HG02943 (cell line): Measurements from ENCODE around the gene LITAF.
"Not testable (repeated sequence)": the region's sequence is repeated elsewhere in the genome, so short reads cannot be mapped to it uniquely, and the experiment has no call there.

Experiments
- ATAC-seq: cut with Tn5 transposase; IDR thresholded peaks from one replicate; pipeline ENCODE4 v1.9.1; 2021; ENCODE audit warnings: mild to moderate bottlenecking, low read depth, moderate library complexity; ENCODE audit not compliant: unreplicated experiment

LITAF gene

DNA sequence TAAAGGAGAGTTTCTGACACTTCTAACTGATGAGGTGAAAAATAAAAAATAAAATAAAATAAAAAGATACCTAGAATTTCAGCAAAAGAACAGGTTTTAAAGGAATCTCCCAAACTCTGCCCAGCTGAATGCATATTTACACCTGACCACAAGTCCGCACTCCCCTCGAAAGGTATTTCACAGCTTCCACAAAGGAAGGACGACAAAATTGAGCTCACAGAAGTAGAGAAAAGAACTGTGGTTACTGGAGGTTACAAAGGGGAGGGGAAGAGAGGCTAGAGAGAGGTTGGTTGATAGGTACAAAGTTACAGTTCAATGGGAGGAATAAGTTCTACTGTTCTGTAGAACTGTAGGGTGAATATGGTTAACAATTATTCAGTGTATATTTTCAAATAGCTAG, 5.0 kb downstream of the LITAF start:
- ATAC-seq: no peak

DNA sequence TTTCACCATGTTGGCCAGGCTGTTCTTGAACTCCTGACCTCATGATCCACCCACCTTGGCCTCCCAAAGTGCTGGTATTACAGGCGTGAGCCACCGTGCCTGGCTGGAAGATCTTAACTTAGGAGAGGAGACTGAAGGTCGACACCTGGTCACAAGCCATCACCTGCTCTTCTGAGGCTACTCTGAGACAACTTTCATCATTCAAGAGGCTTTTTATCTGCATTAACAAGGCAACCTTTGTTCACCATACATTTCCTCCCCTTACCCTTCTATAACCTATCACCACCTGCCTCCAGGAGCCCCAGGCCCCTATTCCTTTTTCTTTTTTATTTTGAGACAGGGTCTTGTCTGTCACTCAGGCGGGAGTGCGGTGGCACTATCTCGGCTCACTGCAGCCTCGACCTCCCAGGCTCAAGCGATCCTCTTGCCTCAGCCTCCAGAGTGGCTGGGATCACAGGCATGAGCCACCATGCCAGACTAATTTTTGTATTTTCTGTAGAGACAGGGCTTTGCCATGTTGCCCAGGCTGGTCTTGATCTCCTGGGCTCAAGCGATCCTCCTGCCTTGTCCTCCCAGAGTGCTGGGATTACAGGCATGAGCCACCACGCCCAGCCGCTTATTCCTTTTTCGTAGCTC, 6.2 kb downstream of the LITAF start:
- ATAC-seq: no peak

DNA sequence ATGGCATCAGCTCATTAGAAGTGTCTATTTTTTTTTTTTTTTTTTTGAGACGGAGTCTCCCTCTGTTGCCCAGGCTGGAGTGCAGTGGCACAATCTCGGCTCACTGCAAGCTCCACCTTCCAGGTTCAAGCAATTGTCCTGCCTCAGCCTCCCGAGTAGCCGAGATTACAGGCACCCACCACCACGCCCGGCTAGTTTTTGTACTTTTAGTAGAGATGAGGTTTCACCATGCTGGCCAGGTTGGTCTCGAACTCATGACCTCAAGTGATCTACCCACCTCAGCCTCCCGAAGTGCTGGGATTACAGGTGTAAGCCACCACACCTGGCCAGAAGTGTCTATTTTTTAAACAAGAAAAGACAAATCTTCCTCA, 9.4 kb downstream of the LITAF start:
- not testable (repeated sequence) for ATAC-seq

DNA sequence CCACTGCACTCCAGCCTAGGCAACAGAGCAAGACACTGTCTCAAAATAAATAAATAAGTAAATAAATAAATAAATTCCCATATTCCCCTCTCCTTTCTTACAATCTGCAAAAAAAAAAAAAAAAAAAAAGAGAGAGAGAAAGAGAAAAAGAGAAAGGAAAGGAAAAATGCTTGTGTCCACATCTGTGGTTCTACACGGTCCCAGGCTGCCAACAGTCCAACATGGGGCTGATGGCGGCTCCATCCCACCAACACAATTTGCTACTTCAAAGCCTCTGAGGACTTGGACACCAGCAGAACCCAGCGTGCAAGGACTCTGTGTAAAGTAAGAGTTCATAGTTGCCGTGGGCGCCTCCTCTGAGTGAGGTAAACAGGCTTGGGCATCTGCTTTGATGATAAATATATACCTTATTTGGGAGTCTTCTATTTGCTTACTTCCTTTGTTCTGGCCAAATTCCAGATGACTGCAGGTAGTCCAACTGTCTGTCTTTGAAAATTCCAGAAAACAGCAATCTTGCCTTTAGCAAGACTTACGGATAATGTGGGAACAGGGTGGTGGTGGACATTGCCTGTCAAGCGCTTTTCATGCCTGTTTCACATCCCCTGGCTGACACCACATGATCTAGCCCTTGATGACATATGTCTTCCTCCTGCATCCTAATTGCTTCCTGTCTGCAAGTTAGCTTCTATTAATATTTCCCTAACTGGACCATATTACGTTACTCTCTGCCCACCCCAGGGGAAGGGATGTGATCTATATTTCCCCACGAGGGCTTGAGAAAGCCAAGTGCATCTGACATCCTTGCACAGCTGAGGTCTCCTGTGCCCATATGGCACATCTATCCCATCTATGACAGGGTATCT, 10.1 kb downstream of the LITAF start:
- peak; percentile 75 for ATAC-seq

DNA sequence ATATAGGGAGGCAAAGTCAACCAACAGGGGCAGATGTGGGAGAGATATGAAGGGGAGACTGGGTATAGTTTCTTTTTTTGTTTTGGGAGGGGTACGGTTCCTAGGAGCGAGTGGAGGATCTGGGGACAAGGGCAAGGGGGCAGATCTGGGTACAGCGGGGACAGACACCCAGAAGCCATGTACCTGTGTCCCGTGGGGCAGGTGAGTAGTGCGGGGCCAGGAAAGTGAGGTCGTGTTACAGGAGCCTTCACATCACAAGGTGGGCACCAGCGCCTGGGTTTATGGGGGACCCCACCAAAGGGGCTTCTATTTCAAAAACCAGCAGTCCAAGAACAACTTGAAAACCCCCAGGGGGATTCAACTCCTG, 11.5 kb downstream of the LITAF start:
- ATAC-seq: no peak

DNA sequence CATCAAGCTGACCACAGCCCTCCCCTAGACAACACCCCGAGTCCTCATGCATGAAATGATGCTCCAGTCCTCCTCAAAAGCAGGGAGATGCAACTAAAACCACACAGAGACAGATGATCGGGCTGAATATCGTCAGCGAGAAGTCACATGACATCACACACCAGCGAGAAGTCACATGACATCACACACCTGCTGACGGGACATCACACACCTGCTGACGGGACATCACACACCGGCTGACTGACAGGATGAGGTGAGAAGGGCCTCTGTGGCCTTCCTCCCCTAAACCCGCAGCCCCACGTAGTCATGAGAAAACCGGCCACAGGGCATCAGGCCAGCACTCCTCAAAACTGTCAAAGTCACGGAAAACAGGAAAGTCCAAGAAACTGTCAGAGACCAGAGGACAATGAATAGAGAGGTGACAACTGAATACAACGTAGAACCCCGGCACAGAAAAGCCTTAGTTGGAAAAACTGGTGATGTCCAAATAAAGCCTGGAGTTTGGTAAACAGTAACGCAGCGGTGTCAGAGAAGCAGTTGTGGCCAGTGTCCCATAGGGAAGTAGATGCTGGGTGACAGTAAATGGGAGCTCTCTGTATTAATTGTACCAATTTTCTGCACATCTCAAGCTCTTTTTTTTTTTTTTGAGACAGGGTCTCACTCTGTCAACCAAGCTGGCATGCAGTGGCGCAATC, 14.3 kb downstream of the LITAF start:
- ATAC-seq: no peak

DNA sequence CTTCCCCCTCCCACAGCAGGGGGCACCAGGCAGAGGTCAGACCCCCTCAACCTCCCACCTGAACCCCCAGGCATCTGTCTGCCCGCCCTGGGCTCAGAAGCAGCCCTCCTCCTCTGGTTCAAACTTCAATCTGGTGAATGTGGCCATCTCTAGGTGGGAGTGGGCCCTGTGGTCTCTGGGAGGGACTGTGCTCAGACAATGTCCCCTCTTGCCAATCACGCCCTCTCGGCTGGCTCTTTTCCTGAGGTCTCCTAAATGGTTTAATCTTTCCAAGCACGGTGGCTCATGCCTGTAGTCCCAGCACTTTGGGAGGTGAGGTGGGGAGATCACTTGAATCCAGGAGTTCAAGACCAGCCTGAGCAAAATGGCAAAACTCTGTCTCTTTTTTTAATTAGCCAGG, 15.2 kb downstream of the LITAF start:
- ATAC-seq: no peak

DNA sequence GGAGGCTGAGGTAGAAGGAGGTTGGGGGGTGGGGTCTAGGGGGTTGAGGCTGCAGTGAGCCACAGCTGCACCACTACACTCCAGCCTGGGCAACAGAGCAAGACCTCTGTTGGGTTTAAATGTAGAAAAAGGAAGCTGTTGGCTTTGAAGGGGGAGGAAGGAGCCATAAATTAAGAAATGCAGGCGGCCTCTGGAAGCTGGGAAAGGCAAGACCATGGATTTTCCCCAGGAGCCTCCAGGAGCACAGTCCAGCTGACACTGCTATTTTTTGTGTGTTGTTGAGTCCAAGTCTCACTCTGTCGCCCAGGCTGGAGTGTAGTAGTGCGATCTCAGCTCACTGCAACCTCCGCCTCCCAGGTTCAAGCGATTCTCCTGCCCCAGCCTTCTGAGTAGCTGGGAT, 15.9 kb downstream of the LITAF start:
- ATAC-seq: no peak

DNA sequence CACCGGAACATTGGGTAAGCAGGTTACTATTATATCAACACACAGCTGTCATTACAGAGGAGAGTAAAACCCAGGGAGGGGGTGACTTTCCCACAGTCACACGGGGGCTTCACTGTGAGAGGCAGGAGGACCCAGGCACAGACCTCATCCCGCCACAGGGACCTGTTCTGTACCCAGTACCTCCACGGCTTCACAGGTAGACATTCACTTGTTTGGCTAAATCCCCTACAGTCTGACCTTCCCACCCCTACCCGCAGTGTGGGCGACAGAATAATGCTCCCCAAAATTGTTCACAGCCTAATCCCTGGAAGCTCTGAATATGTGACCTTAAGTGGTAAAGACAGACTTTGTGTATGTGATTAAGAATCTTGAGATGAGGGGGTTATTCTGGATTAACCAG, 16.5 kb downstream of the LITAF start:
- ATAC-seq: no peak

DNA sequence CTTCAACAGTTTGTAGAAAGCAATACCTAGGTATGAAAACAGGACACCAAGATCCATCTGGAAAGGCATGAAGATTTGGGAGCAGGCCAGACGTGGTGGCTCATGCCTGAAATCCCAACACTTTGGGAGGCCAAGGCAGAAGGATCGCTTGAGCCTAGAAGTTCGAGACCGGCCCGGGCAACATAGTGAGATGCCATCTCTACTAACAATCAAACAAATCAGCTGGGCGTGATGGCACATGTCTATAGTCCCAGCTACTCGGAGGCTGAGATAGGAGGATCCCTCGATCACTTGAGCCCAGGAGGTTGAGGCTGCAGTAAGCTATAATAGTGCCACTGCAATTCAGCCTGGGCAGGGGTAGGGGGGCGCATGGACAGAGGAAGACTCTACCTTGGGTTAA, 20.3 kb downstream of the LITAF start:
- ATAC-seq: no peak

DNA sequence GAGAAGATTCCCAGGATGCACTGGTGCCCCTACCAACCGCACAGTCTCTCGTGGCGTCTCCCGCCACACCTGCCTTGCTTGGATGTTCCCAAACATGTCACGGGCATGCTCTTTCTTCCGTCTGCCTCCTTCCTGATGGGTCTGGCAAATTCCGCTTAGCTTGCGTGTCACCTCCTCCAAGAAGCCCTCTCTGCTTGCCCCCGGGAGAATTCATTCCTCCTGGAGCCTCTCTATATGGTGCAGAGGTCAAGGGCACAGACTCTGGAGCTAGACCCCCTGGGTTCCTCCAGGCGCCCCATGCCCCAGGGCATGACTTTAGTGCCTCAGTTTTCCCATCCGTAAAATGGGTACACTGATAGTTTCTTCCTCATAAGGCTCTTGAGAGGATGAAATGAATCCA, 21.1 kb downstream of the LITAF start:
- ATAC-seq: no peak

DNA sequence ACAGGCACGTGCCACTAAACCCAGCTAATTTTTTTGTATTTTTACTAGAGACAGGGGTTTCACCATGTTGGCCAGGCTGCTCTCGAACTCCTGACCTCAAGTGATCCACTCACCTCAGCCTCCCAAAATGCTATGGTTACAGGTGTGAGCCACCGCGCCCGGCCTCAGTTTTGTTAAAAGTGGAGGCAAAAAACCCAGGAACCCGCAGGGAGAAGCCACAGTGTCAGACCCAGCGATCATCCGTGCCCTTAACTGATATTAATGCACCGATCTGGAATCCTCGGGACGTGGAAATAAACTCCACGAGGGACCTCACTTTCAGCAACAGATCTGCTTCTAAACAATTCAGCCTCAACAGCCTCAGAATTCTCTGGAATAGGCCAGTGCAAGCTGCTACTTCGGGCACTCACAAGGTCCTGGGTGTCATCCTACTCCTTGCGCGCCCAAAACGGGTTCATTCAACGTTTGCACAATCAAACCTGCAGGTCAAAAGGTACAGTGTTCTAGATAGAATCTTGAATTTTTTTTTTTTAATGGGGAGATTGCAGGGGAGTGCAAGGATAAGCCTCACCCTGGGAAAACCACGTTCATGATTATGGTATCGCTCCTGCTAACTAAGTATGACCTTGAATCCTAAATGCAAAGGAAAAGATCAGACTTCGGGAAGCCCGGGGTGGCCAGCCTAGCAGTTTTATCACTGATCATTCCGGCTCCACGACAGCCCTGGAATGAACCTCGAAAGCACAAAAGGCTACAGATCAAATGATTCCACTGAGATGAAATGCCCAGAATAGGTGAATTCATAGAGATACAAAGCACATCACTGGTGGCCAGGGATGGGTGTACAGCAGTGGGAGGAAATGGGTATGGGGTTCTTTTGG, 22.4 kb downstream of the LITAF start:
- ATAC-seq: no peak

DNA sequence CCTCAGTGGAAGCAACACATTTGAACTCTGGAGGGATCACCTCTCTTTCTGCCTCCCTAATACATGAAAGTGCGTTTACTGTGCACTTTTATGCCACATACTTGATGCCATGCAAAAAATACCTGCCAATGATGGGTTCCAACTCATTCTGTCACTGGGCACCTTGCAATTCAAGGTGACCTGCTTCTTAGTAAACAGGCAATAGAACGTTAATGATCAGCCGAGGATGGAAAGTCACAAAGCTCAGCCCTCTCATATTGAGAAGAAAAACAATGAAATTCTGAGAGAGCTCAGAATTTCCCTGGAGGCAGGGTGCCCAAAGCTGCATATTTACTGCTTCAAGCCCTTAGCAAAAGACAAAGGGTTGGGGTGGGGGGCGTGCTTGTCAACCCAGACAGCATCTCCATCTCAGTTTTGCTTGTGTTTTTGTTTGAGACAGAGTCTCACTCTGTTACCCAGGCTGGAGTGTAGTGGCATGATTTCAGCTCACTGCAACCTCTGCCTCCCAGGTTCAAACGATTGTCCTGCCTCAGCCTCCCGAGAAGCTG, 23.2 kb downstream of the LITAF start:
- no peak for ATAC-seq

DNA sequence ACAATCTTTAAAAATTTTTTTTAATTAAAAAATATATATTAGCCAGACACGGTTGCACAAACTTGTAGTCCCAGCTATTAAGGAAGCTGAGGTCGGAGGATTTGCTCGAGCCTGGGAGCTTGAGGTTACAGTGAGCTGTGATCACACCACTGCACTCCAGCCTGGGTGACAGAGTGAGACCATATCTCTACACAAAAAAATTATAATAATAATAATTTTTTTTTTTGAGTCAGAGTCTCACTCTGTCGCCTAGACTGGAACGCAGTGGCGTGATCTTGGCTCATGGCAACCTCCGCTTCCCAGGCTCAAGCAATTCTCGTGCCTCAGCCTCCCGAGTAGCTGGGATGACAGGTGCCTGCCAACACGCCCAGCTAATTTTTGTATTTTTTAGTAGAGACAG, 23.8 kb downstream of the LITAF start:
- no peak for ATAC-seq

DNA sequence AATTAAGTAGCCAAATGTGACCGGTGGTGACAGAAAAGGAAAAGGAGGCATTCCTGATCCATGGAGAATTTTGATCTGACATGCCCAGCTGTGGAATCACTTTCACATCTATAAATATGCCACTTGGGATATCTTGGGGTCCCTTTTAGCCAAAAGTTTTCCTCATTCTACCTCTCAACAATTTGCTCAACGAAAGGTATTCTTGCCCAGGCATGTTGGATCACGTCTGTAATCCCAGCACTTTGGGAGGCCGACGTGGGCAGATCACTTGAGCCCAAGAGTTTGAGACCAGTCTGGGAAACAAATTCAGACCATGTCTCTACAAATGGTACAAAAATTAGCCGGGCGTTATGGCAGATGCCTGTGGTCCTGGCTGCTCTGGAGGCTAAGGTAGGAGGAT, 24.3 kb downstream of the LITAF start:
- ATAC-seq: no peak

DNA sequence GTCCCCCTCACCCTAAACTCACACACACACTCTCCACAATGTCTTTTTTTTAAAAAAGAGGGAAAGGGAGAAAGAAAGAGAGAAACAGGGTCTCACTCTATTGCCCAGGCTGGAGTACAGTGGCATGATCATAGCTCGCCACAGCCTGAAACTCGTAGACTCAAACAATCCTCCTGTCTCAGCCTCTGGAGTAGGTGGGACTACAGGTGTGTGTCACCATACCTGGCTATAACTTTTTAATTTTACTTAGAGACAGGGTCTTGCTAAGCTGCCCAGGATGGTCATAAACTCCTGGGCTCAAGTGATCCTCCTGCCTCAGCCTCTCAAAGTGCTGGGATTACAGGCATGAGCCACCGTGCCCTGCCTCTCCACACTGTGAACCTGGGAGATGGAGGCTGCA, 24.9 kb downstream of the LITAF start:
- ATAC-seq: no peak

DNA sequence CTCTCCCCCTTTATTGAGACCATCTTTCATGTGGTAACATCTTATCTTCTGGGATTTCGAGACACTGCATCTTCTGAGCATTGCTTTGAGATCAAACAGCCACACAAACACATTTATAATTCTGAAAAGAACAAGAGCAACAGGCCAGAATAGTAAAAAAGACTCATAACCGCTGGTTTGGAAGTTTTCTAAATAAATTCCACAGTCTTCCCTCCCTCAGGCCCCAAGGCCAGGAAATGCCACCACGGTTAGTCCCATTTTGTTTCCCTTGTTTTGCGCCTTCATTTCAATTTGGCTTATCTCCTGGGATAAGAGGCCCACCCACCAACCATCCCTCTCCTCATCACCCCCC, 25.3 kb downstream of the LITAF start:
- ATAC-seq: no peak

DNA sequence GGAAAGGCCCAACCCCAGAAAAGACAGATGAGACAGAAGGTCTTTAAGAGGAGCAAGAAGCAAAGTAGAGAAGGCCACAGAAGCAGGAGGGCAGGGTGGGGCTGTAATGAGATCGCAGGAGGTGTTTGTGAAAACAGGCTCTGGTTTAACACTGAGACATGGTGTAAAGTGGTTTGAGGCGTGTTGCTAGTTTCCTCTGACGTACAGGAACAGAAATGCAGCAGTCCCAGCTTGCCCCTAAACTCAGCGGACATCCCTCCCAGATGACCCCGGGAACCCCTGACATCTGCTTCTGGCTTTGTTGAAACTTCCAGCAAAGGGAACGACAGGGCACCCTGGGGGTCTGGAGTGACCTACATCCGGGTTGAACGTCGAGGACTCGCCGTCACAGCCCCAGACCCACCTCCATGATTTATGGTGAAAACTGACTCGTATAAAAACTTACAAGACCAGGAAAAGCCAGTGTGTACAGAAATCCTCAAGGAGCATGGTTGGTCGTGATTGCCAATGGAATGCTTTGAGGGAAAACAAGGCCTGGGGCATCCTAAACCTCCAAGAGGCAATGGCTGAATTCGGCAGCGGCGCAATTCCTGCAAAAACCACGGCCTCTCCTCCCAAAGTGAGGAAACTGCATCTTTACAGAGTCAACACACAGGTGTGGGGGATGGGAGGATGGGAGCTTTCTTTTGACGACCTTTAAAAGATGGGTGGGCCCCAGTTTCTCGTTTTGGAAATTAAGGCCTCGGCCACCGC, 25.8 kb downstream of the LITAF start:
- ATAC-seq: no peak

DNA sequence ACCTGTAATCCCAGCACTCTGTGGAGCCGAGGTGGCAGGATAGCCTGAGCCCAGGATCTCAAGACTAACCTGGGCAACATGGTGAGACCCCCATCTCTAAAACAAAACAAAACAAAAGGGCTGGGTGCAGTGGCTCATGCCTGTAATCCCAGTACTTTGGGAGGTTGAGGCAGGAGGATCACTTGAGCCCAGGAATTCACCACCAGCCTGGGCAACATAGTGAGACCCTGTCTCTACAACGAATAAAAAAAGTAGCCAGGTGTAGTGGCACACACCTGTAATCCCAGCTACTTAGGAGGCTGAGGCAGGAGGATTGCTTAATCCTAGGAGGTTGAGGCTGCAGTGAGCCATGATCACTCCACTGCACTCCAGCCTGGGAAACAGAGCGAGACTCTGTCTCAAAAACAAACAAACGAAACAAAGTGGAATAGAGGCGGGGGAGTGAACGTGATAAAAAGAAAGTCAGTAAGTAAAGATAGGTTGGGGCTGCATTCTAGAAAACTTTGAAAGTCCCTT, 28.4 kb downstream of the LITAF start:
- ATAC-seq: not testable (repeated sequence)

DNA sequence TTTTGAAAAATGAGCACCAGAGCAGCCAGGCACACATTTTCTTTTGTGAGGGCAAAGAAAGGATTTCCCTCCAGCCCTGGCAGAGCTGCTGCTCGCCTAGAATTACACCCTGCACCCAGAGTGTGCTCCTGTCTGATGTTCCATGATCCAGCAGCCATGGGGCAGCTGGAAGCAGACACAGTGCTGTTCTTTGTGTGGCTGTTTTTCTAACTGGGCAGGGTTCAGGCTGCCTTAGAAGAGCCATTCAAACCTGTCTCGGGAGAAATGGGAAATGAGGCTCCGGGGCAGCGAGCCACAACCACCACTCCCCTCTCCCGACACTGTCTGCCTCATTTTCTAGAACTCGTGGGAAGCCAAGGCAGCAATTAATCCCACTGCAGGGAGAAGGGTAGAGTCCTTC, 28.9 kb downstream of the LITAF start:
- no peak for ATAC-seq
